T-cell (primary cell): ENCODE data around the gene SSX7. TPM values are rescaled to one million over a fixed set of nuclear protein-coding genes. Genes with fewer than 3 reads are reported as not detected.
"Not testable (repeated sequence)": the region's sequence is repeated elsewhere in the genome, so short reads cannot be mapped to it uniquely, and the experiment has no call there.

Experiments used
- ATAC-seq, 4 experiments: fragments of 200-7000 bp in 3 of 4; fragments of 150-1000 bp in 1 of 4; cut with Tn5 transposase; replicated peaks in 1 of 4; 1 replicate in 3 of 4; 2 replicates in 1 of 4; pipeline ENCODE4 v1.10.0; 2021; ENCODE audit warnings: moderate library complexity in 3 of 4, mild to moderate bottlenecking in 2 of 4, moderate number of reproducible peaks in 1 of 4
- CTCF ChIA-PET, 2 donors: fragments of 300-600 bp; sonication (Branson Sonifier 250); formaldehyde crosslinking; loops; one replicate each; lab custom pipeline; 2022; ENCODE audit warnings: antibody characterized with exemption in 2 of 2; lab: Charles Lee
- POLR2A ChIA-PET, 2 donors: fragments of 300-600 bp; sonication (Branson Sonifier 250); formaldehyde crosslinking; loops; one replicate each; lab custom pipeline; 2022; ENCODE audit warnings: antibody characterized with exemption in 2 of 2; lab: Charles Lee
- DNase-seq, 35 experiments: peaks; one replicate each; pipeline versions ENCODE4 v3.0.0 to v3.0.0-alpha.2; 2013 to 2023
- H3K27ac ChIP-seq: one replicate; pipeline ENCODE4 v1.5.1; 2013; ENCODE audit warnings: low read length
- H3K27me3 ChIP-seq, 2 experiments: replicated peaks in 1 of 2; 1 replicate in 1 of 2; 2 replicates in 1 of 2; pipeline versions ENCODE4 v1.6.1 to v1.7.0; 2013; ENCODE audit warnings: low read length in 1 of 2, mixed read lengths in 1 of 2; ENCODE audit not compliant: control insufficient read depth in 2 of 2, insufficient read depth in 2 of 2; ENCODE audit errors: extremely low read depth in 1 of 2
- H3K36me3 ChIP-seq, 2 donors: 1 replicate in 1 of 2; 2 replicates in 1 of 2; pipeline versions ENCODE4 v1.6.1 to v1.7.0; 2013; ENCODE audit warnings: low read length in 1 of 2; ENCODE audit not compliant: control insufficient read depth in 2 of 2, insufficient read depth in 1 of 2; ENCODE audit errors: extremely low read depth in 1 of 2
- H3K4me1 ChIP-seq, 2 experiments: 1 replicate in 1 of 2; 2 replicates in 1 of 2; pipeline versions ENCODE4 v1.6.1 to v1.7.0; 2013; ENCODE audit warnings: low read length in 2 of 2, mixed read lengths in 1 of 2; ENCODE audit not compliant: insufficient read depth in 2 of 2, control insufficient read depth in 1 of 2; ENCODE audit errors: extremely low read depth in 1 of 2
- H3K4me3 ChIP-seq, 2 donors: 1 replicate in 1 of 2; 2 replicates in 1 of 2; pipeline versions ENCODE4 v1.5.1 to v1.7.0; 2013; ENCODE audit warnings: mild to moderate bottlenecking in 2 of 2, low read length in 1 of 2, moderate library complexity in 1 of 2; ENCODE audit not compliant: control insufficient read depth in 1 of 2; ENCODE audit errors: extremely low read depth in 1 of 2
- H3K9me3 ChIP-seq: 2 replicates; pipeline ENCODE4 v1.7.0; 2013
- H3K27ac Mint-ChIP-seq, 2 donors: one replicate each; pipeline ENCODE4 v1.8.0; 2020 to 2021; ENCODE audit warnings: mild to moderate bottlenecking in 2 of 2, mixed read lengths in 2 of 2
- H3K27me3 Mint-ChIP-seq, 2 donors: one replicate each; pipeline ENCODE4 v1.8.0; 2021 to 2022; ENCODE audit warnings: mixed read lengths in 2 of 2
- H3K36me3 Mint-ChIP-seq: one replicate; pipeline ENCODE4 v1.8.0; 2021; ENCODE audit warnings: mixed read lengths
- H3K4me1 Mint-ChIP-seq, 3 donors: one replicate each; pipeline ENCODE4 v1.8.0; 2020 to 2022; ENCODE audit warnings: mixed read lengths in 3 of 3, mild to moderate bottlenecking in 1 of 3
- H3K4me3 Mint-ChIP-seq, 3 donors: one replicate each; pipeline ENCODE4 v1.8.0; 2020 to 2022; ENCODE audit warnings: mild to moderate bottlenecking in 3 of 3, mixed read lengths in 3 of 3, moderate library complexity in 3 of 3
- H3K9me3 Mint-ChIP-seq, 3 donors: one replicate each; pipeline ENCODE4 v1.8.0; 2020 to 2022; ENCODE audit warnings: mixed read lengths in 3 of 3
- WGBS: methylation state at CpG from one replicate; pipeline ENCODE4 v1.1.5; 2013; ENCODE audit warnings: missing lambda C conversion rate; ENCODE audit not compliant: insufficient coverage; 5-methylcytosine and 5-hydroxymethylcytosine counted together
- total RNA-seq, 35 experiments: library from RNA in 6 of 35; stranded (reverse) in 6 of 35; fragments of 120-200 nt in 1 of 35; gene quantifications; one replicate each; pipeline versions ENCODE4 v1.2.1 to v1.2.4 and lab custom pipeline; 2013 to 2026

SSX7 gene
- total RNA-seq, 5 donors from 2014 or later (not counting 1 experiment from before 2014, with no cell fraction given): not detected

GRCh38 chrX:52620661-52621060 is 34.0 kb downstream of the SSX7 start:
- H3K4me1 ChIP-seq, H3K4me3 Mint-ChIP-seq, ATAC-seq, H3K36me3 ChIP-seq, H3K9me3 ChIP-seq, H3K4me1 Mint-ChIP-seq, H3K4me3 ChIP-seq, H3K27me3 ChIP-seq, H3K27ac Mint-ChIP-seq, H3K9me3 Mint-ChIP-seq, H3K27ac ChIP-seq, H3K36me3 Mint-ChIP-seq, CTCF ChIA-PET, DNase-seq: not testable (repeated sequence)
- H3K27me3 Mint-ChIP-seq: peaks cover 0 to 24% of the 10 kb centered on the region in 2 donors
- 0% methylated on average over 1 of the region's 8 CpGs for WGBS
- POLR2A ChIA-PET: interaction anchor here in 1 of 2 donors (0.7 kb wide), 1 partner anchor 759 kb away, joined by 5 read pairs; no protein-coding TSS in a partner anchor

- Mint-ChIP-seq H3K27me3 (peaks cover 5 to 25% of the 10 kb centered on the region in 2 donors), H3K4me3 (no peak overlapping the region), H3K36me3 (no peaks in the 10 kb centered on the region), H3K27ac (no peak overlapping the region), H3K4me1 (no peaks in the 10 kb centered on the region), H3K9me3 (no peaks in the 10 kb centered on the region)
- CTCF ChIA-PET: no interaction called here
- Histone ChIP-seq H3K27ac (no peak overlapping the region), H3K36me3 (no peaks in the 10 kb centered on the region), H3K4me1 (no peaks in the 10 kb centered on the region), H3K4me3 (no peak overlapping the region), H3K9me3 (no peaks in the 10 kb centered on the region), H3K27me3 (no peaks in the 10 kb centered on the region)
- no peak for ATAC-seq
- POLR2A ChIA-PET: interaction anchor here in 1 of 2 donors (0.5 kb wide), 1 partner anchor 1823 kb away, joined by 5 read pairs; no protein-coding TSS in a partner anchor
- no CpG with 5 or more reads among the region's 1 CpG for WGBS
- no peak for DNase-seq
Measured at GRCh38 chrX:52608961-52609360, 45.7 kb downstream of the SSX7 start.

- H3K4me1 Mint-ChIP-seq, H3K9me3 ChIP-seq, H3K4me3 Mint-ChIP-seq, H3K36me3 ChIP-seq, CTCF ChIA-PET, H3K27ac Mint-ChIP-seq, H3K27me3 ChIP-seq, POLR2A ChIA-PET, H3K27ac ChIP-seq, H3K4me1 ChIP-seq, H3K4me3 ChIP-seq, H3K36me3 Mint-ChIP-seq, DNase-seq, H3K9me3 Mint-ChIP-seq, ATAC-seq: not testable (repeated sequence)
- 80% methylated on average over 2 of the region's 8 CpGs for WGBS
- H3K27me3 Mint-ChIP-seq: peaks cover 1 to 22% of the 10 kb centered on the region in 2 donors
Measured at GRCh38 chrX:52603151-52603550, 51.5 kb downstream of the SSX7 start.

GRCh38 chrX:52598886-52599285 is 55.8 kb downstream of the SSX7 start:
- H3K27me3 Mint-ChIP-seq: peaks cover 0 to 29% of the 10 kb centered on the region in 2 donors
- H3K9me3 Mint-ChIP-seq: no peaks in the 10 kb centered on the region
- no peaks in the 10 kb centered on the region for H3K4me1 Mint-ChIP-seq
- no peak overlapping the region for H3K27ac ChIP-seq
- no peak overlapping the region for H3K4me3 Mint-ChIP-seq
- no peak overlapping the region for H3K27ac Mint-ChIP-seq
- H3K36me3 Mint-ChIP-seq: no peaks in the 10 kb centered on the region
- ChIA-PET POLR2A (no interaction called here), CTCF (no interaction called here)
- no peaks in the 10 kb centered on the region for H3K27me3 ChIP-seq
- H3K36me3 ChIP-seq: no peaks in the 10 kb centered on the region
- ATAC-seq: no peak
- no peak for DNase-seq
- H3K9me3 ChIP-seq: no peaks in the 10 kb centered on the region
- no peaks in the 10 kb centered on the region for H3K4me1 ChIP-seq
- no peak overlapping the region for H3K4me3 ChIP-seq
- WGBS: no CpG with 5 or more reads among the region's 7 CpGs

- POLR2A ChIA-PET: no interaction called here
- ATAC-seq: no peak
- no peaks in the 10 kb centered on the region for H3K27me3 ChIP-seq
Measured at GRCh38 chrX:52594658-52595057, 60.0 kb downstream of the SSX7 start.

More at GRCh38 chrX:52594658-52595057, 60.0 kb downstream of the SSX7 start:
- no peak overlapping the region for H3K4me3 ChIP-seq
- Mint-ChIP-seq H3K4me3 (no peak overlapping the region), H3K27ac (no peak overlapping the region), H3K9me3 (no peaks in the 10 kb centered on the region), H3K4me1 (no peaks in the 10 kb centered on the region), H3K36me3 (no peaks in the 10 kb centered on the region), H3K27me3 (peaks cover 0 to 27% of the 10 kb centered on the region in 2 donors)
- CTCF ChIA-PET: no interaction called here
- WGBS: no CpG with 5 or more reads among the region's 6 CpGs
- no peaks in the 10 kb centered on the region for H3K4me1 ChIP-seq
- no peak overlapping the region for H3K27ac ChIP-seq
- DNase-seq: no peak
- H3K9me3 ChIP-seq: no peaks in the 10 kb centered on the region
- no peaks in the 10 kb centered on the region for H3K36me3 ChIP-seq

Other genes starting within 250 kb of the SSX7 start
- not detected for gene XAGE1A, start 159.1 kb downstream of the SSX7 start, total RNA-seq
- not detected for gene XAGE1B, start 137.8 kb downstream of the SSX7 start, total RNA-seq
- gene SSX2, start 52.3 kb upstream of the SSX7 start, total RNA-seq: not detected
- not detected for gene SSX2B, start 96.4 kb upstream of the SSX7 start, total RNA-seq
- gene SPANXN5, start 142.5 kb upstream of the SSX7 start, total RNA-seq: not detected
- not detected for gene XAGE5, start 156.4 kb upstream of the SSX7 start, total RNA-seq
- gene XAGE3, start 213.2 kb upstream of the SSX7 start, total RNA-seq: not detected
- gene FAM156B, start 242.4 kb upstream of the SSX7 start, total RNA-seq: 10 to 100 TPM in 1 of 5 donors, 1 to 10 TPM in 4; 2.7 to 12.4 (median 7.4) TPM